Activated naive CD4-positive, alpha-beta T cell treated with Interleukin-2 at 50 U/mL for 16 hours (primary cell): Measurements from ENCODE around the gene SPATA24.
"Not testable (repeated sequence)": the region's sequence is repeated elsewhere in the genome, so short reads cannot be mapped to it uniquely, and the experiment has no call there.

ENCODE experiments used
- DNase-seq: peaks from one replicate; pipeline ENCODE4 v3.0.0-alpha.2; 2020

Gene SPATA24

DNA sequence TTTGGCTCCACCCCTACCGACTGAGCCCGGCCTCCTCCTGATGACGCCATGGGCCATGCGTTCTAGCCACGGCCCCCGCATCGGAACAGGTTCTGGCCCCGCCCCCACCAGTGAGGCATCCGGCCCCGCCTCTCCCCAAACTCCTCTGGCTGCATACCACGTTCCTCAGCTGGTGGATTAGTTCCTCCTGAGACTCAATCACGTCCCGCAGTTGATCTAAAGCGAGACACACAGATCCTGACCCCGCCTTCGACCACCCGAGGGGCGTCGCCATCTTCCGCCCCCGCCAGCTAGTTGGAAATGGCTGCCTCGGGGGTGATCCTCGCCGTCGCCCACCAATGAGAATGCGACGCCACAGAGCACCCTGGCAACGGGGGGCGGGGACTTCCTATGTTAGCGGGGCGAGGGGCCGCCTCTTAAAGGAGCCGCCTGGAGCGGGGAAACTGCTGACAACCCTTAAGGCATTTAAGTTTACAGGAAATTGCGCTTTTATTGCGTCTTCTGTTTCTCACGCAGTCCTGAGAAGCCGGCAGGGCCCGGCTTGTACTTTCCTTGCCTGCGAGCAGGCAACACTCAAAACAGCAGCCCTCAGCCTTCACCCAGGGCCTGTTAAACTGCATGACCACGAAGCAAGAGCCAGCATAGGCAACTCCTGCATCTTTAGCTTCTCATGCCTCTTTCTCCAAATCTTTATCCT, at the start of gene SPATA24:
Gene SPATA24, minus strand, starts transcription at position 303 of the 697 bp plus-strand sequence. Its CDS starts 29 bp downstream, at position 274.
- DNase-seq: peak; percentile 99

DNA sequence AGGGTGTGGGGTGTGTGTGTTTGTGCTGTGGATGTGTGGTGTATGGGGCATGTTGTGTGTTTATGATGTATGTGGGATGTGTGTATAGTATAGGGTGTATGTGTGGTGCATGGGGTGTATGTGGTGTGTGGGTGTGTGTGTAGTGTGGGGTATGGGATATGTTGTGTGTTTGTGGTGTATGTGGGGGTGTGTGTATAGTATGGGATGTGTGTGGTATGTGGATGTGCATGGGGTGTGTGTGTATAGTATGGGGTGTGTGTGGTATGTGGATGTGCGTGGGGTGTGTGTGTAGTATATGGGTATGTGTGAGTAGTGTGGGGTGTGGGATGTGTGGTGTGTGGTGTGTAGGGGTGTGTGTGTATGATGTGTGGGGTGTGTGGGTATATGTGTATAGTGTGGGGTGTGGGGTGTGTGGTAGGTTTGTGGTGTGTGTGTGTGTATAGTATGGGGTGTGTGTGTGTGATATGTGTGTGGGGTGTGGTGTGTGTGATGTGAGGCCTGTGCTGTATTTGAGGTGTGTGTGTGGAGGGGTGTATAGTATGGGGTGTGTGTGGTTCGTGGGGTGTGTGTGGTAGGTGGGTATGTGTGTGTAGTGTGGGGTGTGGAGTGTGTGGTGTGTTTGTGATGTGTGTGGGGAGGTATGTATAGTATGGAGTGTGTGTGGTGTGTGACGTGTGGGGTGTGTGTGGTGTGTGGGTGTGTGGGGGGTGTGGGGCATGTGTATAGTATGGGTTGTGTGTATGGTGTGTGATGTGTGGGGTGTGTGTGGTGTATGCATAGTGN, 48.2 kb upstream of the SPATA24 start:
- no peak for DNase-seq

DNA sequence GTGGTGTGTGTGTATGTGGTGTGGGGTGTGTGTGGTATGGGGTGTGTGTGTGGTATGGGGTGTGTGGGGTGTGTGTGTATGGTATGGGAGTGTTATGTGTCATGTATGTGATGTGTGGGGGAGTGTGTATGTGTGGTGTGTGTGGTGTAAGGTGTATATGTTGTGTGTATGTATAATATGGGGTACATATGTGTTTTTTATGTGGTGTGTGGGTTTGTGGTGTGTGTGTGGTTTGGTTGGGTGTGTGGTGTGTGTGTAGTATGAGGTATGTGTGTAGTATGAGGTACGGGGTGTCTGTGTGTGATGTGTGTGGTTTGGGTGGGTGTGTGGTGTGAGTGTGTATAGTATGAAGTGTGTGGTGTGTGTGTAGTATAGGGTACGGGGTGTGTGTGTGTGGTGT, 47.3 kb upstream of the SPATA24 start:
- DNase-seq: no peak

- peak; percentile 38 for DNase-seq
Measured at GRCh38 chr5:139446956-139447779, 43.3 kb upstream of the SPATA24 start.

- no peak for DNase-seq
Measured at GRCh38 chr5:139445325-139446170, 41.7 kb upstream of the SPATA24 start.

- no peak for DNase-seq
Measured at GRCh38 chr5:139443831-139444453, 40.1 kb upstream of the SPATA24 start.

DNA sequence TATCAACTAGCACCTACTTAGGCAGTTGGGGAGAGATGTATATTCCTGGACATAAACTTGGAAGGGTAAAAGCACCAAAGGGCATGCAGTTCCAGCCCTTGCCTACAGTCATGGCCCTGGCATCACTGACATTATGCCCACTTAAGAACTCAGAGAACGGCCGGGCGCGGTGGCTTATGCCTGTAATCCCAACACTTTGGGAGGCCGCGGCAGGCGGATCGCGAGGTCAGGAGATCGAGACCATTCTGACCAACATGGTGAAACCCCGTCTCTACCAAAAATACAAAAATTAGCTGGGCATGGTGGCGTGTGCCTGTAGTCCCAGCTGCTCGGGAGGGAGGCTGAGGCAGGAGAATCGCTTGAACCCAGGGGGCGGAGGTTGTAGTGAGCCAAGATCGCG, 36.5 kb upstream of the SPATA24 start:
- DNase-seq: not testable (repeated sequence)

- DNase-seq: peak; percentile 93
Measured at GRCh38 chr5:139439013-139439903, 35.4 kb upstream of the SPATA24 start, which contains the start of gene DNAJC18. DNAJC18 (minus strand) TSS chr5:139439525; CDS start chr5:139439445, 80 bp downstream.

DNA sequence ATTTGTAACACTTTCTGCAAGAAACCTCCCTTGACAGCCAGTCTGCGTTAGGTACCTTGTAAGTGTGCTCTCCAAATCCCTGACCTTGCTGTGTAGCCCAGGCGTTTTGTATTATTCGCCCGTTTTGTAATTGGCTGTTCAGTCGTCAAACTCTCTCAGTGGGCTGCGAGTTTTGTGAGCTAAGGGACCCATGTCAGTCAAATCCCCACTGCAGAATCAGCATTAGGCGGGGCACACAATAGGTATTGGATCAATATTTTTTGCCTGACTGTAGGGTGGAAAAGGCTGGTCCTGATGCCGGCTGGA, 34.8 kb upstream of the SPATA24 start:
- DNase-seq: no peak

DNA sequence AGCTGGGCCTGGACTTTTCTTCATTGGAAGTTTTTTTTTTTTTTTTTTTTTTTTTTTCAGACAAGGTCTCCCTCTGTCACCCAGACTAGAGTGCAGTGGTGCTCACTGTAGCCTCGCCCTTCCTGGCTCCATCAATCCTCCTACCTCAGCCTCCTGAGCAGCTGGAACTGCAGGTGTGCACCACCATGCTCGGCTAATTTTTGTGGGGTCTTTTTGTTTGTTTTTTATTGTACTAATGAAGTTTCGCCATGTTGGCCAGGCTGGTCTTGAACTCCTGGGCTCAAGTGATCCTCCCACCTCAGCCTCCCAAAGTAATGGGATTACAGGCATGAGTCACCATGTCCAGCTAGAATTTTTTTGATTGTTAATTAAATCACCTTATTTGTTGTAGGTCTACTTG, 31.8 kb upstream of the SPATA24 start:
- no peak for DNase-seq

DNA sequence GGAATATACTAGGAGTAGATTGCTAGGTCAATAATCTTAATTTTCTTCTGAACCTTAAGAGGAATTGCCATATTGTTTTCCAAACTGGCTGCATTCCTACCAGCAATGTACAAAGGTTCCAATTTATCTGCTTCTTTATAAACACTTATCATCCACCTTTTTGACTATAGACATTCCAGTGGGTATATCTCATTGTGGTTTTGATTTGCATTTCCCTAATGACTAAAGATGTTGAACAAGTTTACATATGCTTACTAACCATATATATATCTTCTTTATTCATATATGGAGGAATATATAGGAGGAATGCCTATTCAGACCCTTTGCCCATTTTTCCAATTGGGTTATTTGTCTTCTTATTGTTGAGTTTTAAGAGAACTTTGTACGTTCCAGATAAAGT, 27.8 kb upstream of the SPATA24 start:
- no peak for DNase-seq

- no peak for DNase-seq
Measured at GRCh38 chr5:139430015-139430414, 26.1 kb upstream of the SPATA24 start.

GRCh38 chr5:139426203-139426885, 22.5 kb upstream of the SPATA24 start:
- no peak for DNase-seq

- DNase-seq: no peak
Measured at GRCh38 chr5:139425497-139425896, 21.6 kb upstream of the SPATA24 start.

GRCh38 chr5:139422307-139422893, 18.5 kb upstream of the SPATA24 start:
- DNase-seq: peak; percentile 44

- no peak for DNase-seq
Measured at GRCh38 chr5:139419226-139420192, 15.6 kb upstream of the SPATA24 start.

DNA sequence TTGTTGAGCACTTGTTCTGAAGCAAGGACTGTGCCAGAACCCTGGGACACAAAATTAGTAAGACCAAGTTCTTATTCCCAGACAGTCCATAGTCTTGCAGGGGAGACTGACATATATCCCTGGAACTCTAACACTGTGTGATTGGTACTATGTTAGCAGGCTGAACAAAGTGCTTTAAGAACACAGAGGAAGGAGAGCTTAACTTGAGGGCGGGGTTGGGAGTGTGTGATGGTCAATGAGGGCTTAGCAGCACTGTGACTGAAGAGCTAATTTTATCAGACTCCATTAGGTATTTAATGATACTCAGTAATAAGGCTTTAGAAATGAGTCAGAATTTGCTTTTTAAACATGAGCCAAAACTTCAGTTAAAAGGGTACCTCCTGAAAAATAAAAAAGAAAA, 14.9 kb upstream of the SPATA24 start:
- DNase-seq: no peak

DNA sequence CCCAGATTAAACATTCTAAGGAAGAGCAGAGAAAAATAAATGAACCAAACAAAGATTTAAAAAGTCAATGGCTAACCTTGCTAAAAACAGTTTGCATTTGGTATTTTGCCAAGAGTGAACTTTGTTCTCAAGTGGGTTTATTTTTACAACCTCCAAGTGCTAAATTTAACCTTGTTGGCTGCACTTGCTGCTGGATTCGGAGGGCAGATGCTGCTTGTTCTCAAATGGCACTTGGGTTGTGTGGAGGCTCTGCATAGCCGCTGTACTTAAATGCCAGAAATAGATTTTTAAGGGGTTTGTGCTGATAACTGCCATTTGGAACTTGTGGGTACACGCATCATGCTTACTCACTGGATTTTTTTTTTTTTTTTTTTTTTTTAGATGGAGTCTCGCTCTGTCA, 13.3 kb upstream of the SPATA24 start:
- DNase-seq: no peak

DNA sequence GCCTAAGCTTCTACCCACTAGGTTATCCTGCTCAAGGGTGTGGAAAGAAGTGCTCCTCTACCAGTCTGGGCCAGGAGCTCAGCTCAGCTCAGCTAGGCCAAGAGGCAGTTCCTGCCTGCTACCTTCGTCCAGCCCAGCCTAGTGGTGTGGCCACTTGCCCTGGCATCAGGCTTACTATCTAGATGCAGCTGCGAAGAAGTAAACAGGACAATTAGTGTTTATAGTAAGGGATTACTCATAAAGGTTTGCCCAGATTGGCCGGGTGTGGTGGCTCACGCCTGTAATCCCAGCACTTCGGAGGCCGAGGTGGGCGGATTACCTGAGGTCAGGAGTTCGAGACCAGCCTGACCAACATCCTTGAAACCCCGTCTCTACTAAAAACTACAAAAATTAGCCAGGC, 12.8 kb upstream of the SPATA24 start:
- no peak for DNase-seq
